ENCODE measurements around the gene CHRM3.

CHRM3 gene

GRCh38 chr1:239394107-239394506, 7.7 kb downstream of the CHRM3 start:
- Histone ChIP-seq H4K20me1 (no peaks in the 10 kb centered on the region), H3K9ac (no peak overlapping the region), H3K4me2 (no peak overlapping the region), H3K27ac (no peak overlapping the region), H3K36me3 (no peaks in the 10 kb centered on the region), H3K9me3 (no peaks in the 10 kb centered on the region), H3K4me1 (no peaks in the 10 kb centered on the region), H3K4me3 (no peak overlapping the region), H3K27me3 (no peaks in the 10 kb centered on the region)
- TF ChIP-seq Cebpa-rat (IDR thresholded peaks at IDR 0.05), result no peak

- no peak overlapping the region for H3K9ac ChIP-seq
- H3K4me2 ChIP-seq, result no peak overlapping the region
- H3K4me1 ChIP-seq, result no peaks in the 10 kb centered on the region
- no peaks in the 10 kb centered on the region for H3K9me3 ChIP-seq
- H4K20me1 ChIP-seq, result no peaks in the 10 kb centered on the region
- no peak overlapping the region for H3K4me3 ChIP-seq
- no peak for TF ChIP-seq Cebpa-rat (IDR thresholded peaks at IDR 0.05)
- no peaks in the 10 kb centered on the region for H3K36me3 ChIP-seq
- no peaks in the 10 kb centered on the region for H3K27me3 ChIP-seq
- H3K27ac ChIP-seq, result no peak overlapping the region
These were observed 27.5 kb downstream of the CHRM3 start for GRCh38 chr1:239413916-239414315.

GRCh38 chr1:239417221-239417620, 30.9 kb downstream of the CHRM3 start:
- no peak for TF ChIP-seq Cebpa-rat (IDR thresholded peaks at IDR 0.05)
- Histone ChIP-seq H3K36me3 (no peaks in the 10 kb centered on the region), H3K9me3 (no peaks in the 10 kb centered on the region), H4K20me1 (no peaks in the 10 kb centered on the region), H3K4me2 (no peak overlapping the region), H3K4me1 (no peaks in the 10 kb centered on the region), H3K27ac (no peak overlapping the region), H3K27me3 (no peaks in the 10 kb centered on the region), H3K9ac (no peak overlapping the region), H3K4me3 (no peak overlapping the region)

- no peaks in the 10 kb centered on the region for H3K4me1 ChIP-seq
- no peaks in the 10 kb centered on the region for H3K36me3 ChIP-seq
- H4K20me1 ChIP-seq, result no peaks in the 10 kb centered on the region
- no peak for TF ChIP-seq Cebpa-rat (IDR thresholded peaks at IDR 0.05)
- H3K4me3 ChIP-seq, result no peak overlapping the region
- H3K27me3 ChIP-seq, result no peaks in the 10 kb centered on the region
- no peaks in the 10 kb centered on the region for H3K9me3 ChIP-seq
- H3K9ac ChIP-seq, result no peak overlapping the region
- H3K4me2 ChIP-seq, result no peak overlapping the region
- H3K27ac ChIP-seq, result no peak overlapping the region
These were observed 31.7 kb downstream of the CHRM3 start for GRCh38 chr1:239417986-239418640.

GRCh38 chr1:239418681-239419080, 32.3 kb downstream of the CHRM3 start:
- no peak for TF ChIP-seq Cebpa-rat (IDR thresholded peaks at IDR 0.05)
- no peaks in the 10 kb centered on the region for H3K4me1 ChIP-seq
- no peak overlapping the region for H3K9ac ChIP-seq
- no peaks in the 10 kb centered on the region for H4K20me1 ChIP-seq
- H3K4me3 ChIP-seq, result no peak overlapping the region
- no peak overlapping the region for H3K27ac ChIP-seq
- no peaks in the 10 kb centered on the region for H3K36me3 ChIP-seq
- H3K27me3 ChIP-seq, result no peaks in the 10 kb centered on the region
- H3K4me2 ChIP-seq, result no peak overlapping the region
- H3K9me3 ChIP-seq, result no peaks in the 10 kb centered on the region

GRCh38 chr1:239421811-239422210, 35.4 kb downstream of the CHRM3 start:
- no peaks in the 10 kb centered on the region for H3K27me3 ChIP-seq
- no peaks in the 10 kb centered on the region for H4K20me1 ChIP-seq
- H3K4me1 ChIP-seq, result no peaks in the 10 kb centered on the region
- no peak overlapping the region for H3K27ac ChIP-seq
- no peak for TF ChIP-seq Cebpa-rat (IDR thresholded peaks at IDR 0.05)
- no peak overlapping the region for H3K4me2 ChIP-seq
- H3K4me3 ChIP-seq, result no peak overlapping the region
- no peaks in the 10 kb centered on the region for H3K9me3 ChIP-seq
- H3K9ac ChIP-seq, result no peak overlapping the region
- no peaks in the 10 kb centered on the region for H3K36me3 ChIP-seq

GRCh38 chr1:239422818-239423217, 36.5 kb downstream of the CHRM3 start:
- Histone ChIP-seq H3K9ac (no peak overlapping the region), H3K27ac (no peak overlapping the region), H3K4me1 (no peaks in the 10 kb centered on the region), H3K36me3 (no peaks in the 10 kb centered on the region), H3K27me3 (no peaks in the 10 kb centered on the region), H4K20me1 (no peaks in the 10 kb centered on the region), H3K4me3 (no peak overlapping the region), H3K4me2 (no peak overlapping the region), H3K9me3 (no peaks in the 10 kb centered on the region)
- TF ChIP-seq Cebpa-rat (IDR thresholded peaks at IDR 0.05), result no peak

GRCh38 chr1:239426821-239427475, 40.6 kb downstream of the CHRM3 start:
- H3K27me3 ChIP-seq, result no peaks in the 10 kb centered on the region
- no peak overlapping the region for H3K27ac ChIP-seq
- TF ChIP-seq Cebpa-rat (IDR thresholded peaks at IDR 0.05), result no peak
- H3K9me3 ChIP-seq, result no peaks in the 10 kb centered on the region
- no peak overlapping the region for H3K4me3 ChIP-seq
- H3K36me3 ChIP-seq, result no peaks in the 10 kb centered on the region
- no peaks in the 10 kb centered on the region for H3K4me1 ChIP-seq
- H3K4me2 ChIP-seq, result no peak overlapping the region
- no peaks in the 10 kb centered on the region for H4K20me1 ChIP-seq
- H3K9ac ChIP-seq, result no peak overlapping the region

- no peak overlapping the region for H3K27ac ChIP-seq
- H3K4me1 ChIP-seq, result no peaks in the 10 kb centered on the region
- H3K27me3 ChIP-seq, result no peaks in the 10 kb centered on the region
- H3K9me3 ChIP-seq, result no peaks in the 10 kb centered on the region
- no peaks in the 10 kb centered on the region for H4K20me1 ChIP-seq
- H3K36me3 ChIP-seq, result no peaks in the 10 kb centered on the region
- no peak overlapping the region for H3K4me2 ChIP-seq
- TF ChIP-seq Cebpa-rat (IDR thresholded peaks at IDR 0.05), result no peak
- H3K9ac ChIP-seq, result no peak overlapping the region
- no peak overlapping the region for H3K4me3 ChIP-seq
These were observed 41.3 kb downstream of the CHRM3 start for GRCh38 chr1:239427712-239428111.

GRCh38 chr1:239428120-239428710, 41.8 kb downstream of the CHRM3 start:
- TF ChIP-seq Cebpa-rat (IDR thresholded peaks at IDR 0.05), result no peak
- no peaks in the 10 kb centered on the region for H4K20me1 ChIP-seq
- no peaks in the 10 kb centered on the region for H3K4me1 ChIP-seq
- H3K36me3 ChIP-seq, result no peaks in the 10 kb centered on the region
- H3K4me2 ChIP-seq, result no peak overlapping the region
- no peak overlapping the region for H3K27ac ChIP-seq
- no peak overlapping the region for H3K9ac ChIP-seq
- H3K9me3 ChIP-seq, result no peaks in the 10 kb centered on the region
- no peaks in the 10 kb centered on the region for H3K27me3 ChIP-seq
- no peak overlapping the region for H3K4me3 ChIP-seq

All from BLaER1 (cell line).